HK-2 (cell line): Measurements from ENCODE around the gene GOLGA5.
A peak's percentile ranks its signal among the peaks of the same experiment; 100 is the strongest.
"Not testable (repeated sequence)": the region's sequence is repeated elsewhere in the genome, so short reads cannot be mapped to it uniquely, and the experiment has no call there.

Source experiments
- DNase-seq: peaks from one replicate; pipeline ENCODE4 v3.0.0-alpha.2; 2018; ENCODE audit not compliant: unreplicated experiment

GOLGA5 gene

GRCh38 chr14:92832137-92832700 is 38.1 kb downstream of the GOLGA5 start:
- DNase-seq: no peak

GRCh38 chr14:92841930-92842329 is 47.8 kb downstream of the GOLGA5 start:
- DNase-seq: no peak

GRCh38 chr14:92844204-92844603 is 50.1 kb downstream of the GOLGA5 start:
- DNase-seq: no peak

- DNase-seq: peak; percentile 42
Measured at GRCh38 chr14:92846162-92846897, 52.2 kb downstream of the GOLGA5 start.

GRCh38 chr14:92847278-92847677 is 53.2 kb downstream of the GOLGA5 start:
- no peak for DNase-seq

GRCh38 chr14:92847749-92848148 is 53.6 kb downstream of the GOLGA5 start:
- DNase-seq: no peak

- DNase-seq: no peak
Measured at GRCh38 chr14:92848887-92849286, 54.8 kb downstream of the GOLGA5 start.

GRCh38 chr14:92850492-92850891 is 56.4 kb downstream of the GOLGA5 start:
- no peak for DNase-seq

GRCh38 chr14:92853136-92853535 is 59.0 kb downstream of the GOLGA5 start:
- not testable (repeated sequence) for DNase-seq

GRCh38 chr14:92860049-92860840 is 66.1 kb downstream of the GOLGA5 start:
- no peak for DNase-seq

- no peak for DNase-seq
Measured at GRCh38 chr14:92861856-92862745, 68.0 kb downstream of the GOLGA5 start.

- no peak for DNase-seq
Measured at GRCh38 chr14:92863286-92864080, 69.4 kb downstream of the GOLGA5 start.

GRCh38 chr14:92865674-92866073 is 71.6 kb downstream of the GOLGA5 start:
- no peak for DNase-seq

- DNase-seq: no peak
Measured at GRCh38 chr14:92866181-92866752, 72.2 kb downstream of the GOLGA5 start.

GRCh38 chr14:92866901-92867865 is 73.1 kb downstream of the GOLGA5 start:
- no peak for DNase-seq

- no peak for DNase-seq
Measured at GRCh38 chr14:92874962-92875661, 81.0 kb downstream of the GOLGA5 start.

- no peak for DNase-seq
Measured at GRCh38 chr14:92877757-92878431, 83.8 kb downstream of the GOLGA5 start.

- DNase-seq: no peak
Measured at GRCh38 chr14:92880351-92880750, 86.2 kb downstream of the GOLGA5 start.
